GM19372 (cell line): ENCODE results near the gene CTNNA3.

Experiments used
- ATAC-seq: cut with Tn5 transposase; IDR thresholded peaks from one replicate; pipeline ENCODE4 v1.9.1; 2021; ENCODE audit warnings: mild to moderate bottlenecking, low read depth, moderate library complexity; ENCODE audit not compliant: unreplicated experiment

The CTNNA3 gene

GRCh38 chr10:66842371-66842770, 853.6 kb downstream of the CTNNA3 start:
- no peak for ATAC-seq

DNA sequence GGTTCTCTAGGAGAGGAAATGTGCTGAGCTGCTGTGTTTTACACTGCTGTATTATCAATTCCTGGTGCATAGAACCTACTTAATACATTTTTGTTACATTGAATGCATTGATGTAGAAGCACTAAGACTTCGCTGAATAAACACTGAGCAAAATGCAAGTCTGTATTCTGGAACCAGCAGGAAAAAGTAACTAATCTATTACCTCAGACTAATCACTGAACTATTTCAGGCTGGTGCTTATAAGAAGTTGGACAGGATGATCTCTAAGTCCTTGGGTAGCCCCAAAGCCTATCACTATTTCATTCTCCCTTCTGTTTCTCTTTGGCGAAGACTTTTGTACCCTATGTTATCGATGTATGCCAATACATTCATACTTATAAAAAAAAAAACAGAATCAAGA, 857.3 kb downstream of the CTNNA3 start:
- ATAC-seq, result no peak

- ATAC-seq, result no peak
These were observed 858.0 kb downstream of the CTNNA3 start for GRCh38 chr10:66837990-66838389.

DNA sequence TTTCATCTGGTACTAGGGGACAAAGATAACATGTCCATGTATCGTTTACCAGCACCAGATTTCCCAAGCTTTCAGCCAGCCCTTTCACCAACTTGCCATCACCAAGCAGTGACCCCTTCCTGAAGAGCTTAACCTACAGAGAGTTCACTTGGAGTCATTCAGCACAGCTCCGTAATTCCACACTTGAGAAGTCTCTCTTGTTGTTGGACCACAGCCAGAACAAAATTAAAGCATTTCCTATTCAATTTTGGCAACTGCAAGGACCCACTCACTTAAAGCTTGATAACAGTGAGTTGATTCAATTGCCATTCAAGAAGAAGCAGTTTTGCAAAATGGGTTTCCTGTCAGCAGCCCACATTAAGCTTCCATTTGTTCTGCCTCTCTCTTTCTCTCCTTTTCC, 858.7 kb downstream of the CTNNA3 start:
- no peak for ATAC-seq

- no peak for ATAC-seq
These were observed 859.2 kb downstream of the CTNNA3 start for GRCh38 chr10:66836771-66837170.

- no peak for ATAC-seq
These were observed 859.9 kb downstream of the CTNNA3 start for GRCh38 chr10:66836057-66836456.

DNA sequence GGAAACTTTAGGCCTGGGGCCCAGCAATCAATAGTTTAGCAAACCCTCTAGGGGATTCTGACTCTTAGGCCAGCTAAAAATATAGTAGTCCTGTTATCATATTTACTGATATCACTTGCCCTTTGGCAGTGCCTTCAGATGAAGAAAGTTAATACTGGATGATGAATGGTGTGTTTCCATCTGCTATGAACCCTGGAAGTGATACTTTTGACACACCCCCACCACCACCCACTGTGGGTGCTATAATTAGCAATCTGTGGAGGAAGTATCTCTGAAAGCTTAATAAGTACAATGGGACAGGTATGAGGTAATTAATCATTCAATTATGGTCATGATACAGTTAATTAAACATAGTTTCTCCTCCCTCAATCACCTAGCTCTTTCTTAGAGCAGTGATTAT, 860.6 kb downstream of the CTNNA3 start:
- no peak for ATAC-seq

DNA sequence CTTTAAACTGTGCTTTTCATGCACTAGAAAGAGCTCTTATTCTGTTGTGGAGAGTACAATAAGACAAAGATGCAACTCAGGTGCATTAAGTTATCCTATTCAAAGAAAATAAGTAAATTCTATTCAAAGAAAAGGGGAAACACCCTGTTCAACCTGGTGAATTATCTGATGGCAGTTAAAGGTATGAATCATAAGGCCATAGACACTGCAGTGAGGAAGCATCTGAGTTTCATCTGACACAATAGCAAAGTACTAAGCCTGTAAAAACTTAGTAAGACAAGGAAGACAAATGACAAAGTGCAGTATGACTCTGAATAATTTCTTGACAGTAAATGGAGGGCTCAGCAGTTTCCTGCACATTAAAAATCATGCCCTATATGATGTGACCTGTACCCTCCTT, 861.2 kb downstream of the CTNNA3 start:
- ATAC-seq, result no peak

DNA sequence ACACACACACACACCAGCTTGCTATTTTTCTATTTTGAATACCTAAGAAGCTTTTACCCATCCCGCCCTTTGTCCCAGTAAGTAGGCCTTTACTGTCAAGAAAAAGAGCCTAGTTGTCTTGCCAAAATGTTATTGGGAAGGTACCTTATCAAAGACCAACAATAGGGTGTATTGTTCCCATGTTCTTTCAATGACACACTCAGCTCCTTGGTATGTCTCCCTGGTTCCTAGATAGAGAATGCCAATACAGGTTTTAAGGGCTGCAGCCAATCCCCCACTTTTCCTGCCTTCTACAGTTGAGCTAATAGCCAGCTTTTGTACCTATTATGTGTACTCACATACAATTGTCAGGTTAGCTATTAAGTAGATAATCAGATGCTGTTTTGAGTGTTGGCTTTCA, 862.1 kb downstream of the CTNNA3 start:
- no peak for ATAC-seq

DNA sequence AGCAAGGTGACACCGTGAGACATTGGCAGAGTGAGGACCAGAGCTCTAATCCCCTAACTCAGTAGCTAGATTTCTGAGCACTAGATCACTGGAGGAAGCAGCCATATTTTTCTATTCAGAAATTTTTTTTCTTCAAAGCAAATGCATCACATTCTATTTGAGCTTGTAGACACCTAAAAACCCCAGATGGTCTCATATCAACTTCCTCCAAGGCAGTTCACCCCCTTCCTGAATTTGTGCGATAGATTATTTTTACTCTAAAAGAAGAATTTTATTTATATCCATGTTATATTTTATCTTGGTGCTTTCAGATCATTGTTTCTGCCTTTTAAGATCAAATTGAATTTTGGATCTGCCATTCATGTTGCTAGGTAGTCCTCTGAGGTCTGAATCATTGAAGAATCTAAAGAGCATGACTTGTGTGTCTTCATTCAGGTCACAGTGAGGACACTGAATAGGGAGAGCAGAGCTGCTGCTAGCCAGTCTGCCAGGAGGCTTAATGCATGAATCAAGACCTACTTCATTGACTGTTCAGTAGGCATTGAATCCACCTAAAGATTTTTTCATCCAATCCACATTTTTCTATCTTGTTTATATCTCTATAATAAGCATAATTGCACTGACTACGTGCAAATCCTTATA, 863.1 kb downstream of the CTNNA3 start:
- ATAC-seq, result no peak

GRCh38 chr10:66828957-66829356, 867.0 kb downstream of the CTNNA3 start:
- no peak for ATAC-seq

DNA sequence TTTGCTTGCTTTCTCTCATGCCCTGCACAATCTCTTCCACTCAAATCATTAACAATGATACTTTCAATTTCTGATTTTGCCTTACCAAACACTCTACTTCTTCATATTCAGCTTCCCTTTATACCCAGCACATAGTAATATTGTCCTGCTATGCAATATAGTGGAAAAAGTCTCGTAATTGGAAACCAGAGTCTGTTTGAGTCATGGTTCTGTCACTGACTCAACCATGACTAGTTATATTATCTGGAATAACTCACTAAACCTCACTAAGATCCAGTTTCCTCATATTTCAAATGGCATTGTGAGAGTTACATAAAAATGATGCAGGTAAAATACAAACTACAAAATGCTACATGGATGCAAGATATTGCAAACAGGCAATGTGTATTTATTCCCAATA, 868.6 kb downstream of the CTNNA3 start:
- ATAC-seq, result no peak

DNA sequence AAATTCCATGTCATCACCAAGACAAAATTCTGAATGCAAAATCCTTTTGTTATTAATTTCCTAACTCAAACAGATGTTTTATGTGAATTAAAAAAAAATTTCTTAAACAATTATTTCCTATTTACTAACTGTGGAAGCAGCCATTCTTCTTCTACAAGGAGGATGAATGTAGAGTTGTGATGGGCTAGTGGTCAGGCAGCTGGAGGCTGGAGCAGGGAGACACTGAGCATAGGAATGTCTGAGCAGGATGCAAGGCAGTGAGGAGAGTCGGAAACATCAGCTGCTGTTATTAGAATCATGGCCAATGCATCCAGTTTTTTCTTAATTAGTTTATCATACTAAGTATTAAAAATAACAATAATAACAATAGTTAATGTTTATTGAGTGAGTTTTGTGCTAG, 872.7 kb downstream of the CTNNA3 start:
- ATAC-seq, result no peak

- no peak for ATAC-seq
These were observed 873.2 kb downstream of the CTNNA3 start for GRCh38 chr10:66822801-66823200.

GRCh38 chr10:66819691-66820090, 876.3 kb downstream of the CTNNA3 start:
- ATAC-seq, result no peak

DNA sequence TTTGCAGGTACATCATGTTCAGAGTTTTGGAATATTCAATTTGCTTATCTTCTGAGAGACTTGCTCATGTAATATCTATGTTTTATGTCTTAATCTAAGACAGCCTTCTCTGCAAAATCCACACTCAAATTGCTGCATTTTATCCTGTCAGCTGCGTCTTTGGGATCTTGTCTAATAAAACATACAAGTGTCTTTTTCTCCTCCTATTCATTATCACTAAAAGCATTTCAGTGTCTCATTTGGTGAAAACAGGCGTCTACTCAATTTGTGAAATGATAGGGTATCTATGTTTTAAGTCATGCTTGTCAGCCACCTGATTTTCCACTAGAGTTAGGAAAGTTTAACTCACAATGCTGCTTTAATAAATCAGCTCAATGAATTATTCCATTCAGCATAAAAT, 882.9 kb downstream of the CTNNA3 start:
- no peak for ATAC-seq

DNA sequence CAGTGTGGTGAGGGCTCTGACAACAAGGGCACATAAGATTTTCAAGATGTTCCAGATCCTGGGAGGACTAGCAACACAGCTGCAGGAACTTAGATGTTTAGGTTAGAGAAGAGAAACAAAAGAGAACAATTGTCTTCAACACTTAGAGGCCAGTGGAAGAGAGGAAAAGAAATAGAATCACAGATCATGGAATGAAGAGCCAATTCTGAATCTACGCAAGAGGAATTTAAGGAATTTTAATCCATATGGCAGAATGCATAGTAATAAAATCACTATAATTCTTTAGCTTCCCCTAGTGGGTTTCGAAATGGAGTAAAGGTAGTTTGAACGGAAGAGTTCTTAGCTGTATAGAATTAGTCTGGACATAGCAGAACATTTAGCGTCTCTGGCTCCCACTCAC, 884.8 kb downstream of the CTNNA3 start:
- no peak for ATAC-seq

DNA sequence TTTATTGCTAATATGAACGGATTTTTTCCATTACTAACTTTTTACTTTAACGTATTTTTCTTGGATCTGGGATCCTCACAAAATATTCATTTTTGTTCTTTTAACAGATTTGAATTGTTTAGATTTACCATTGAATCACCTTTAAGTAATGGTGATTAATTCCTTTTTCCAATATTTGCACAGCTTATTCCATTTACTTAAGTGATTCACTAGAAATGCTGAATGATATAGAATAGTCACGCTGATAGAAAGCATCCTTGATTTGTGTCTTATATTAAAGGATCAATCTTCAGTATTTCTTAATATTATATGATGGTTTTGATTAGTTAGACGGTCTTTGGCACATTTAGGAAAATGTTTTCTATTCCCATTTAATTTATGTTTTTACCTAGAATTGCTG, 886.6 kb downstream of the CTNNA3 start:
- ATAC-seq, result no peak

GRCh38 chr10:66805612-66806011, 890.4 kb downstream of the CTNNA3 start:
- no peak for ATAC-seq

- ATAC-seq, result no peak
These were observed 891.0 kb downstream of the CTNNA3 start for GRCh38 chr10:66804962-66805361.

- no peak for ATAC-seq
These were observed 892.8 kb downstream of the CTNNA3 start for GRCh38 chr10:66803174-66803573.

- ATAC-seq, result no peak
These were observed 896.5 kb downstream of the CTNNA3 start for GRCh38 chr10:66799474-66799873.

DNA sequence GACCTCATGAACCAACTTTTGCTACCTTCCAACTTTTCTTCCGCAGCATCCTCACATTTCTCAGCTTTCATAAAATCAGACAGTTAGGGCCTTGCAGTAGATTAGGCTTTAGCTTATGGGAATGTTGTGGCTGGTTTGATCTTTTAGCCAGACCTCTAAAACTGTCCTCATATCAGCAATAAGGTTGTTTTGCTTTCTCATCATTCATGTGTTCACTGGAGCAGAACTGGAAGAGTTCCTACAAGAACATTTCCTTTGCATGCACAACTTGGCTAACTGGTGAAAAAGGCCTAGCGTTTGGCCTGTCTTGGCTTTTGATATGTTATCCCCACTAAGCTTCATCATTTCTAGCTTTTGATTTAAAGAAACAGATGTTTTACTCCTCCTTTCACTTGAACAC, 900.1 kb downstream of the CTNNA3 start:
- ATAC-seq, result no peak
